Activated naive CD4-positive, alpha-beta T cell treated with anti-CD3 and anti-CD28 coated beads for 36 hours (primary cell): ENCODE data around the gene CNDP1. TPM values are rescaled to one million over a fixed set of nuclear protein-coding genes. Genes with fewer than 3 reads are reported as not detected.
"Not testable (repeated sequence)": the region's sequence is repeated elsewhere in the genome, so short reads cannot be mapped to it uniquely, and the experiment has no call there.

Experiments
- CTCF ChIA-PET: fragments of 350-600 bp; sonication (Branson Sonifier 250); formaldehyde crosslinking; loops from one replicate; lab custom pipeline; 2021; ENCODE audit warnings: antibody characterized with exemption; lab: Charles Lee
- DNase-seq: peaks from one replicate; pipeline ENCODE4 v3.0.0-alpha.2; 2020
- H3K27ac Mint-ChIP-seq: one replicate; pipeline ENCODE4 v1.8.0; 2021; ENCODE audit warnings: mild to moderate bottlenecking, mixed read lengths
- H3K27me3 Mint-ChIP-seq: one replicate; pipeline ENCODE4 v1.8.0; 2021; ENCODE audit warnings: low read depth, mixed read lengths
- H3K36me3 Mint-ChIP-seq: one replicate; pipeline ENCODE4 v1.8.0; 2021; ENCODE audit warnings: low read depth, mixed read lengths
- H3K4me1 Mint-ChIP-seq: one replicate; pipeline ENCODE4 v1.8.0; 2021; ENCODE audit warnings: low read depth, mixed read lengths
- H3K4me3 Mint-ChIP-seq: one replicate; pipeline ENCODE4 v1.8.0; 2021; ENCODE audit warnings: mild to moderate bottlenecking, moderate library complexity, mixed read lengths
- H3K9me3 Mint-ChIP-seq: one replicate; pipeline ENCODE4 v1.8.0; 2021; ENCODE audit warnings: mixed read lengths
- intact Hi-C: fragments of 100-400 bp; cut with micrococcal nuclease; formaldehyde crosslinking; loops from one replicate; pipeline ENCODE4 v1.15.1; 2023
- total RNA-seq, 2 experiments: library from RNA; stranded (reverse); gene quantifications; one replicate each; pipeline ENCODE4 v1.2.3, GENCODE V29; 2021

Gene CNDP1
- total RNA-seq, 2 experiments from 2014 or later: not detected

DNA sequence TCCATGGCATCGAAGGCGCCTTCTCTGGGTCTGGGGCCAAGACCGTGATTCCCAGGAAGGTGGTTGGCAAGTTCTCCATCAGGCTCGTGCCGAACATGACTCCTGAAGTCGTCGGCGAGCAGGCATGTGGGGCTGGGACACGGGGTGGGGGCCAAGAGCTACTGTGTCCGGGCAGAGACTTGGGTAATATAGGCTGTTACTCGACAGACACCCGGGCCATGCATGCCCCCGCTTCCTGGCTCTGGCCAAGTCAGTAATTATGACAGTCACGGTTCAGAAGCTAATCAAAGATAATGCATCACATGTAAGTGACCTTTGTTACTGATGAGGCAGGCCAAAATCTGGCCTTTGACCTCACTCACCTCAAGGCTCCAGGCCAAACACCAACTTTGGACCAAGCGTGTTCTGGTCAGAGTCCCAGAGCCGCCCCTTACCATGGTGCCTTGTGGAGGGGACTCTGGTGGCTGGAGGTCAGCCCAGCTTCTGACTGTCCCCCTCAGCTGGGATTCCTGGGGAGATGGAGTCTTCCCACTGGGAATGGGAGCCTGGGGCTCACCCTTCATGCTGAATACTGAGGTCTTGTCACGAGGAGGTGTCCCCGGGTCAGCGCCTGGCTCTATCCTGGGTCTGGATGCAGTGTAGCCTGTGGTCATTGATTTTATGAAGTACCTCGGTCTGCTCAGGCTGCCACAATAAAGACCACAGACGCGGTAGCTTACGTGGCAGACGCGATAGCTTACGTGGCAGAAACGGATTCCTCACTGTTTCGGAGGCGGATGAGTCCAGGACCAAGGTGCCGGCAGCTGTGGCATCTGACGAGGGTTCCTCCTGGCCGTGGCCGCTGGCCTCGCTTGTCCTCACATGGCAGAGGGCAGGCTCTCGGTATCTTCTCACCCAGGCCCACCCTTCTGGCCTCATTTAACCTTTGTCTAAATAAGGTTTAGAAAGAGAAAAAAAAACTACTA is 17.7 kb upstream of the CNDP1 start:
- H3K27ac Mint-ChIP-seq: no peak overlapping the region
- CTCF ChIA-PET: interaction anchor here (1.4 kb wide), 1 partner anchor 174 kb away, joined by 3 read pairs; no protein-coding TSS in a partner anchor
- DNase-seq: no peak
- H3K36me3 Mint-ChIP-seq: peaks cover 48% of the 10 kb centered on the region
- H3K9me3 Mint-ChIP-seq: no peaks in the 10 kb centered on the region
- intact Hi-C loops: no loop called here
- H3K27me3 Mint-ChIP-seq: no peaks in the 10 kb centered on the region
- no peaks in the 10 kb centered on the region for H3K4me1 Mint-ChIP-seq
- no peak overlapping the region for H3K4me3 Mint-ChIP-seq

DNA sequence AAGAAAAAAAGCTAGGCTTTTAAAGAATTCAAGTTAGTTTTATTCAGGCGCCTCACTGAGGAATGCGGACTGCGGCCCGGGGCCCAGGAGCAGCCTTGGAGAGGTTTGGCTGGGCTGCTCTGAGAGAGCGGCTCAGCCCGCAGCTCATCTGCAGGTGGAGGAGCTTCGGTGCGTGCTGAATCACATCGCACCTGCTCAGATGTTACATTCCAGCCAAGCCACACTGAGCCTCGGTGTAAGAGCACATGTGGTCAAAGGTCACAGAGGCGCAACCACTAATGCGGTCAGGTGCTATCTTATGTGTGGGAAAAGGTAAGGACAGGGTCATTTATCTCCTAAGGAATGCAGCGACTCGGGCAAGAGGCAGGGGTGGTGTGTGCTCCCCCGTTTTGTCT is 17.1 kb upstream of the CNDP1 start:
- DNase-seq: no peak
- Mint-ChIP-seq H3K4me3 (no peak overlapping the region), H3K9me3 (no peaks in the 10 kb centered on the region), H3K4me1 (no peaks in the 10 kb centered on the region), H3K27ac (no peak overlapping the region), H3K36me3 (peaks cover 53% of the 10 kb centered on the region), H3K27me3 (no peaks in the 10 kb centered on the region)
- intact Hi-C loops: no loop called here
- CTCF ChIA-PET: interaction anchor here (1.4 kb wide), 1 partner anchor 175 kb away, joined by 3 read pairs; no protein-coding TSS in a partner anchor

GRCh38 chr18:74518456-74519295 is 15.6 kb upstream of the CNDP1 start:
- Mint-ChIP-seq H3K9me3 (no peaks in the 10 kb centered on the region), H3K4me3 (no peak overlapping the region), H3K27ac (no peak overlapping the region), H3K27me3 (no peaks in the 10 kb centered on the region), H3K4me1 (no peaks in the 10 kb centered on the region), H3K36me3 (peaks cover 46% of the 10 kb centered on the region)
- CTCF ChIA-PET: no interaction called here
- intact Hi-C loops: no loop called here
- no peak for DNase-seq

GRCh38 chr18:74519320-74520095 is 14.8 kb upstream of the CNDP1 start:
- CTCF ChIA-PET: no interaction called here
- no peaks in the 10 kb centered on the region for H3K9me3 Mint-ChIP-seq
- H3K4me1 Mint-ChIP-seq: no peaks in the 10 kb centered on the region
- H3K36me3 Mint-ChIP-seq: peaks cover 45% of the 10 kb centered on the region
- no peak for DNase-seq
- H3K27me3 Mint-ChIP-seq: no peaks in the 10 kb centered on the region
- no peak overlapping the region for H3K4me3 Mint-ChIP-seq
- no peak overlapping the region for H3K27ac Mint-ChIP-seq
- intact Hi-C loops: no loop called here

GRCh38 chr18:74520096-74520833 is 14.0 kb upstream of the CNDP1 start:
- no peaks in the 10 kb centered on the region for H3K27me3 Mint-ChIP-seq
- CTCF ChIA-PET: interaction anchor here (0.5 to 1.8 kb wide), 2 partner anchors 32 to 33 kb away, joined by 3 to 6 read pairs; no protein-coding TSS in a partner anchor
- no peaks in the 10 kb centered on the region for H3K4me1 Mint-ChIP-seq
- no peak overlapping the region for H3K27ac Mint-ChIP-seq
- peaks cover 39% of the 10 kb centered on the region for H3K36me3 Mint-ChIP-seq
- no peaks in the 10 kb centered on the region for H3K9me3 Mint-ChIP-seq
- no peak for DNase-seq
- intact Hi-C loops: no loop called here
- no peak overlapping the region for H3K4me3 Mint-ChIP-seq

DNA sequence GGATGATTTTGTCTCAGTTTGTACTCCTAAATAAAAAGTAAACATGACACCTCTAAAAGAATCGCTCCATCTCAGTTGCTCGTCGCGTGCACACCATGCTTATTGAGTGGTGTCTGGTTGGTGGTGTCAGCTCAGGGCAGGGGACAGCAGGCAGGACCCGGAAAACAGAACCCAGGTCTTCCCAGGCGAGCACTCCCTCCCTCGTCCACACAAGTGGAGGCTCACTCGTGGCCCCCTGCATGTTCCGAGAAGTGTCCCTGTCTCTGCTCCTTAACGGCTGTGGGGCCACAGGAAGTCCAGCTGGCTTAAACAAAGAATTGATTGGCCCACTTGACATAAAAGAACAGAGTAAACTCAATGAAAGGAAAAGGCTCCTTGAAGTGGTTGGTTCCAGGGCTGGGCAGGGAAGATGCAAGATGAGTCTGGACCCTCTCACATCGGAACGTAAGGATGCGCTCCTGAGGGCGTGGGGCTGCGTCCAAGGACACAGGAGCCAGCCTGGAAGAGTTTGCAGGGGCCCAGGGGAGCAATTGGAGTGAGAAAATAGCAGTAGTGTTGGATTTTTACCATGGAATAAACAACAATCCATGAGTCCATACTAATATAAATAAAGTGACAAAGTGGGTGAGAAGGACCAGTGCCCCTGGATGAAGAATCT is 13.1 kb upstream of the CNDP1 start:
- H3K4me3 Mint-ChIP-seq: no peak overlapping the region
- H3K27ac Mint-ChIP-seq: no peak overlapping the region
- H3K27me3 Mint-ChIP-seq: no peaks in the 10 kb centered on the region
- H3K9me3 Mint-ChIP-seq: no peaks in the 10 kb centered on the region
- intact Hi-C loops: no loop called here
- H3K36me3 Mint-ChIP-seq: peaks cover 39% of the 10 kb centered on the region
- DNase-seq: no peak
- no peaks in the 10 kb centered on the region for H3K4me1 Mint-ChIP-seq
- CTCF ChIA-PET: interaction anchor here (0.5 to 1.8 kb wide), 2 partner anchors 31 to 33 kb away, joined by 3 to 6 read pairs; no protein-coding TSS in a partner anchor

- Mint-ChIP-seq H3K9me3 (no peaks in the 10 kb centered on the region), H3K27ac (no peak overlapping the region), H3K36me3 (peaks cover 30% of the 10 kb centered on the region), H3K4me1 (no peaks in the 10 kb centered on the region), H3K27me3 (no peaks in the 10 kb centered on the region), H3K4me3 (no peak overlapping the region)
- DNase-seq: no peak
- intact Hi-C loops: no loop called here
- CTCF ChIA-PET: interaction anchor here (0.6 kb wide), 1 partner anchor 80 kb away, joined by 3 read pairs; no protein-coding TSS in a partner anchor
Observed at GRCh38 chr18:74522635-74523548, 11.4 kb upstream of the CNDP1 start.

GRCh38 chr18:74524097-74524496 is 10.2 kb upstream of the CNDP1 start:
- H3K4me3 Mint-ChIP-seq: no peak overlapping the region
- H3K9me3 Mint-ChIP-seq: no peaks in the 10 kb centered on the region
- no peaks in the 10 kb centered on the region for H3K27me3 Mint-ChIP-seq
- DNase-seq: no peak
- no peaks in the 10 kb centered on the region for H3K4me1 Mint-ChIP-seq
- H3K36me3 Mint-ChIP-seq: peaks cover 28% of the 10 kb centered on the region
- intact Hi-C loops: no loop called here
- CTCF ChIA-PET: interaction anchor here (0.6 kb wide), 1 partner anchor 312 kb away, joined by 3 read pairs; no protein-coding TSS in a partner anchor
- H3K27ac Mint-ChIP-seq: no peak overlapping the region

GRCh38 chr18:74524915-74525314 is 9.4 kb upstream of the CNDP1 start:
- H3K36me3 Mint-ChIP-seq: peaks cover 20% of the 10 kb centered on the region
- intact Hi-C loops: not testable (repeated sequence)

DNA sequence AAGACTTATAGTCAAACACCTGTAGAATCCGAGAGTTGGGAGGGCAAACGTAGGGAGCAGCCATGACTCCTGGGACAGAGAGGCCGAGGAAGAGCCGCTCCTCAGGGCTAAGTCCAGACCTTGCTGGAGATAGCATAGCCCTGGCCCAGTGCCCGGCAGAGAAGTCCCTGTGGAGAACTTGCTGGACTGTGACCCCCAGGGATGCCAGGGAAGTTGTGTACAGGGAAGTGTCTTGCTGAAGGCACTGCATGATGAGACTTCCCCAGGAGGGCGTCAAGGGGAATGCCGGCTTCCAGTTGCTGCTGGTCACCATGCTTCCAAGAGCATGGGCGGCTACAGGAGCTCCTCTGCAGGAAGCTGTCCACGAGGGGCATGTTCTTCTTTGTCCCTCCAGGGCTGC is 8.6 kb upstream of the CNDP1 start:
- H3K9me3 Mint-ChIP-seq: no peaks in the 10 kb centered on the region
- no peaks in the 10 kb centered on the region for H3K4me1 Mint-ChIP-seq
- peaks cover 13% of the 10 kb centered on the region for H3K36me3 Mint-ChIP-seq
- no peaks in the 10 kb centered on the region for H3K27me3 Mint-ChIP-seq
- CTCF ChIA-PET: no interaction called here
- no peak for DNase-seq
- H3K27ac Mint-ChIP-seq: no peak overlapping the region
- intact Hi-C loops: no loop called here
- no peak overlapping the region for H3K4me3 Mint-ChIP-seq

More at GRCh38 chr18:74524915-74525314, 9.4 kb upstream of the CNDP1 start:
- H3K27me3 Mint-ChIP-seq, CTCF ChIA-PET, H3K9me3 Mint-ChIP-seq, H3K4me1 Mint-ChIP-seq, H3K4me3 Mint-ChIP-seq, DNase-seq, H3K27ac Mint-ChIP-seq: not testable (repeated sequence)
